Measurements from ENCODE around the gene GPR84. TPM values are rescaled to one million over a fixed set of nuclear protein-coding genes. Genes with fewer than 3 reads are reported as not detected.

Gene GPR84
- total RNA-seq, 4 donors from 2014 or later, result 0.39 to 0.40 TPM; not detected in 2

DNA sequence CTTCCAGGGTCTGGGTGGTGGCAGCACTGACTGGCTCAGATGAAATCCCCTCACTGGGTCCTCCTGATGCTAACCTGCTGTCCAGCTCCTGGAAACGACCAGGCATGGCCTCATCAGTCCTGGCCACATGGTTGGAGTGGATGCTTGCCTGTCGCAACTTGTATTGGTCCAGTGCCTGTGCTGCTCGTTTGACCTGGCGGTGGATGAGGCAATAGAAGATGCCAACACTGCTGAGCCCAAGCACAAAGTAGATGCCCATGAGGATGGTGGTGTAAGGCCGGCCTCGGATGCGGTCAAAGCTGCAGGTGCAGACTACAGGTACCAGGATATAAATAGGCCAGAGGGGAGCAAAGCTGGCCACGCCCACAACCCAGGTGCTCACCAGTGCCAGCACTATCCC, 1.2 kb downstream of the GPR84 start:
- no peak overlapping the region for H3K27ac ChIP-seq
- WGBS, 2 donors, result 83 to 87% methylated on average over 7 to 8 of the region's 8 CpGs
- H3K27me3 ChIP-seq, result no peaks in the 10 kb centered on the region
- peaks cover 7 to 21% of the 10 kb centered on the region in 2 donors for H3K4me1 ChIP-seq
- H3K9me3 ChIP-seq, result no peaks in the 10 kb centered on the region
- intact Hi-C loops (cut with DNase I), result loop anchor here (5.0 to 10.0 kb wide), 3 partner anchors 71 to 146 kb away; no protein-coding TSS in a partner anchor
- no peaks in the 10 kb centered on the region for H3K36me3 ChIP-seq
- DNase-seq, result no peak
- no peak overlapping the region for H3K4me3 ChIP-seq (replicated peaks in 1 of 3)
- TF ChIP-seq POLR2A (IDR thresholded peaks at IDR 0.05), result no peak
- TF ChIP-seq, protein P1, sequence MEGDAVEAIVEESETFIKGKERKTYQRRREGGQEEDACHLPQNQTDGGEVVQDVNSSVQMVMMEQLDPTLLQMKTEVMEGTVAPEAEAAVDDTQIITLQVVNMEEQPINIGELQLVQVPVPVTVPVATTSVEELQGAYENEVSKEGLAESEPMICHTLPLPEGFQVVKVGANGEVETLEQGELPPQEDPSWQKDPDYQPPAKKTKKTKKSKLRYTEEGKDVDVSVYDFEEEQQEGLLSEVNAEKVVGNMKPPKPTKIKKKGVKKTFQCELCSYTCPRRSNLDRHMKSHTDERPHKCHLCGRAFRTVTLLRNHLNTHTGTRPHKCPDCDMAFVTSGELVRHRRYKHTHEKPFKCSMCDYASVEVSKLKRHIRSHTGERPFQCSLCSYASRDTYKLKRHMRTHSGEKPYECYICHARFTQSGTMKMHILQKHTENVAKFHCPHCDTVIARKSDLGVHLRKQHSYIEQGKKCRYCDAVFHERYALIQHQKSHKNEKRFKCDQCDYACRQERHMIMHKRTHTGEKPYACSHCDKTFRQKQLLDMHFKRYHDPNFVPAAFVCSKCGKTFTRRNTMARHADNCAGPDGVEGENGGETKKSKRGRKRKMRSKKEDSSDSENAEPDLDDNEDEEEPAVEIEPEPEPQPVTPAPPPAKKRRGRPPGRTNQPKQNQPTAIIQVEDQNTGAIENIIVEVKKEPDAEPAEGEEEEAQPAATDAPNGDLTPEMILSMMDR (IDR thresholded peaks at IDR 0.05), result no peak

DNA sequence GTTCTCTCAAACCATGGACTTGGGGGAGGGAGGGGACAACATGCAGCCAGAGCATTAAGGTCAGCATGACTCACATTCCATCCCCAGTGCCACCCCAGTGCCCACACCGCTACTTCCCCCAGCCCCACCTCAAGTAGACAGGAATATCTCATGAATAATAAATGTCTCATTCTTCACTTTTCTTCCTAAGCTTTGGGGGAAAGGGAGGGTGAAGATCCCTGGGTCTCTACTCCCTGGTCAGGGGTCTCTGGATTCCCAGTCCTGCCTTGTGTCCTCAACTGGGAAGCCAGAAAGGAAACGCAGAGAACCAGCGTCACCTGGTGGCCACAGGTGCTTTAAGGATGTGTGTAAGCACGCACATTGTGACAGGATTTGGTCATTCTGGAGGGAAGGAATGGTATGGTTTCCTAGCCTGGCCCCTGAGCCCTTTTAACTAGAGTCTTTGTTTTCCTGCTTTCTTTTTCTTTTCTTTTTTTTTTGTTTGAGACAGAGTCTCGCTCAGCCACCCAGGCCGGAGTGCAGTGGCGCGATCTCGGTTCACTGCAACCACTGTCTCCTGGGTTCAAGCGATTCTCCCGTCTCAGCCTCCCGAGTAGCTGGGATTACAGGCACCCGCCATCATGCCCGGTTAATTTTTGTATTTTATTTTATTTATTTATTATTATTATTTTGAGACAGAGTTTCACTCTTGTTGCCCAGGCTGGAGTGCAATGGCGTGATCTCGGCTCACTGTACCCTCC, 3.4 kb downstream of the GPR84 start:
- peaks cover 19 to 37% of the 10 kb centered on the region in 2 donors for H3K4me1 ChIP-seq
- no peak overlapping the region for H3K4me3 ChIP-seq (replicated peaks in 1 of 3)
- no peaks in the 10 kb centered on the region for H3K36me3 ChIP-seq
- H3K9me3 ChIP-seq, result no peaks in the 10 kb centered on the region
- 61 to 62% methylated on average over 16 of the region's 16 CpGs for WGBS, 2 donors
- peak; percentile 88 to 89 for DNase-seq
- no peaks in the 10 kb centered on the region for H3K27me3 ChIP-seq
- intact Hi-C loops (cut with DNase I), result loop anchor here (5.0 to 10.0 kb wide), 3 partner anchors 69 to 144 kb away; no protein-coding TSS in a partner anchor
- TF ChIP-seq, protein P1 (IDR thresholded peaks at IDR 0.05), result peak; percentile 70 to 99 (median 88)
- TF ChIP-seq POLR2A (IDR thresholded peaks at IDR 0.05), result no peak
- peak overlapping the region in 2 of 3 donors; percentile 89 to 95 for H3K27ac ChIP-seq

DNA sequence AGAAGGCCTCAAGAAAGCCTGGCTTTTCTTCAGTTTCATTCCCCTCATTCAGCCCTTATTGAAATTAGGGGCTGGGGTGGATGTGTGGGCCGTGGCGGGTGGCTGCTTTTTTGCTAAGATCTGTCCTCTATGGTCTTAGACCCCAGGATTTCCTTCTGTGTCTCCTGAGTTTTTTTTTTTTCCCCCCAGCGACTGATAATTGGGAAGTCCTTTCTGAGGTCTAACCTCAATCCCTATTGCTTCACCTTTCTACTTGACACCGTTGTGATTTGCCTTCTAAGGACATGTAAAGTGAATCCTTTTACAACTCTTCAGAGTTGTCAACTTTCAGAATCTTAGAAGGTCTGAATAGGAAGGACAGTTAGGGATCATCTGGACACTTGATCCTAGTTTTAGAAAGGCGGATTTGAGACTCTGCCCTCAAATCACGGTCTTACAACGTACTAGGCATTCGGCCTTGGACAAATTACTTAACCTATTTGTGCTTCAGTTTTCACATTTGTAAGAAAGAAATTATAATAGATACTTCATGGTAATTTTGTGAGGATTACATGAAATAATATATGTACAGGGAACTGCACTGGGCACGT, 4.4 kb downstream of the GPR84 start:
- Histone ChIP-seq H3K36me3 (no peaks in the 10 kb centered on the region), H3K9me3 (no peaks in the 10 kb centered on the region), H3K4me1 (peaks cover 19 to 47% of the 10 kb centered on the region in 2 donors), H3K27ac (peak overlapping the region; percentile 24 to 95 (median 89)), H3K4me3 (replicated peaks in 1 of 3) (peak overlapping the region in 1 of 3 donors; percentile 22), H3K27me3 (no peaks in the 10 kb centered on the region)
- intact Hi-C loops (cut with DNase I), result loop anchor here (5.0 to 10.0 kb wide), 3 partner anchors 68 to 143 kb away; no protein-coding TSS in a partner anchor
- WGBS, 2 donors, result 54 to 60% methylated on average over 9 of the region's 9 CpGs
- DNase-seq, result no peak
- TF ChIP-seq POLR2A (IDR thresholded peaks at IDR 0.05), result no peak
- TF ChIP-seq, protein P1 (IDR thresholded peaks at IDR 0.05), result no peak

DNA sequence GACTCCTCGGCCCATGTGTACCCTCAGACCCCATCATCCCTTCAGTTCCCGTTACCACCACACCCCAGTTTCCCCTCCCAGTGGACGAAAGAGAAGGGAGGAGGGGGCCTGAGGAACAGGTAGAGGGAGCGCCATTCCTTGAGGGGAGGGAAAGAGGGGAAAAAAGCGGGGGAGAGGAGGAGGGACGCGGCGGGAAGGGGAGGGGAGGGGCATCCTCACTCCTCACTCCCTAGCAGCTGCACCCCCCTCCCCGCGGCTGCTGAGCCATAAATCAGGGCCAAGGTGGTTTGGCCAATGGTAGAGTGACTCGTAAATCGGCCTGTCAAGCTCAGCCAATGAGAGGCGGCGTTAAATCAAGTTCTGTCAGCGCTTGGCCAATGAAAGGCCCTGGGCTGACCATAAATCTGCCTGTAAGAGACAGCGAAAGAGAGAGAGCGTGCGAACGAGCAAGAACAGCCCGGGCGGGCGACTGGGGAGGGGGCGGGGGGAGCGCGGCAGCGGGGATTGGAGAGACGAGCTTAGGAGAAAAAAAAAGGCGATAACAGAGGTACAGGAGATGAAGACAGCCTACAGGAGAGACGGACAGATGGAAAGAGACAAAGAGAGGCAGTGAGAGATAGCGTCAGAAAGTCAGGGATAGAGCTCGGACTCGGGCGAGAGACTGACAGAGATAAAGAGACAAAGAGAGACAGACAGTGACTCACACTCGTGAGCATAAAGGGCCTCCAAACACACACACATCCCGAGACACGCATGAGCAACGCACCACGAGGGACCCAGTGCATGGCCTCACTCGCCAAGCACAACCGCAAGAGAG, 5.1 kb downstream of the GPR84 start:
- no peaks in the 10 kb centered on the region for H3K9me3 ChIP-seq
- 1 to 2% methylated on average over 40 of the region's 40 CpGs for WGBS, 2 donors
- intact Hi-C loops (cut with DNase I), result no loop called here

More for the DNA sequence above, 5.1 kb downstream of the GPR84 start:
- peaks cover 20 to 51% of the 10 kb centered on the region in 2 donors for H3K4me1 ChIP-seq
- peak; percentile 35 to 75 for TF ChIP-seq POLR2A (IDR thresholded peaks at IDR 0.05)
- TF ChIP-seq, protein P1 (IDR thresholded peaks at IDR 0.05), result no peak
- H3K4me3 ChIP-seq (replicated peaks in 1 of 3), result peak overlapping the region in 2 of 3 donors; percentile 55 to 62
- H3K36me3 ChIP-seq, result no peaks in the 10 kb centered on the region
- H3K27me3 ChIP-seq, result no peaks in the 10 kb centered on the region
- DNase-seq, result peak; percentile 97 to 98
- peak overlapping the region; percentile 85 to 95 (median 89) for H3K27ac ChIP-seq

All from thyroid gland (tissue), 4 donors.